Mucosa of stomach (tissue), 1 donor: ENCODE measurements around the gene CPNE4.
"Not testable (repeated sequence)": the region's sequence is repeated elsewhere in the genome, so short reads cannot be mapped to it uniquely, and the experiment has no call there.

Experiments
- H3K27me3 ChIP-seq: one replicate; pipeline ENCODE4 v1.7.0; 2013; ENCODE audit warnings: mild to moderate bottlenecking, low read length; ENCODE audit not compliant: control insufficient read depth, insufficient read depth
- H3K36me3 ChIP-seq: one replicate; pipeline ENCODE4 v1.7.0; 2013; ENCODE audit warnings: low read length; ENCODE audit not compliant: control insufficient read depth, insufficient read depth
- H3K4me1 ChIP-seq: one replicate; pipeline ENCODE4 v1.7.0; 2013; ENCODE audit warnings: mild to moderate bottlenecking, low read length; ENCODE audit not compliant: control insufficient read depth, insufficient read depth
- H3K4me3 ChIP-seq: one replicate; pipeline ENCODE4 v1.7.0; 2013; ENCODE audit warnings: low read length
- H3K9ac ChIP-seq: one replicate; pipeline ENCODE4 v1.7.0; 2013; ENCODE audit warnings: mild to moderate bottlenecking, low read length, moderate library complexity
- H3K9me3 ChIP-seq: one replicate; pipeline ENCODE4 v1.7.0; 2013; ENCODE audit warnings: mild to moderate bottlenecking, low read length, moderate library complexity; ENCODE audit not compliant: control insufficient read depth
- donor health status: Pancreatic carcinoma.

The CPNE4 gene

DNA sequence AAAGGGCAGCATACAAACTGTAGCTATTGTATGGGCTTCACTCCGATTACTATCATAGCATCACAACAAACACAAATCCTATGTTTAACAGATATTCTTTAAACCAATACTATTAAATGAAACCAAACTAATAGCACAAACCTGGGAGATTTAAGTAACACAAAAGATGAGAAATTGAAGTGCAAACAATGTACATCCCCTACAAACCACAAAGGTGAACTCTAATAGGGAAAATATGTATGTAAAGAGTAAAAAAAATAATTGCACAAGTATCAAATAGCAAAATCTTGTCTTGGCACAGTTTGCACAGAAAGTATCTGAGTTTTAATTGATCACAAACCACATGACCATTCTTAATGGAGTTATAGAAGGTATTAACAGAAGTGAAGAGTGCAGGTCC lies 138.5 kb downstream of the CPNE4 start:
- H3K4me1 ChIP-seq = no peaks in the 10 kb centered on the region
- H3K4me3 ChIP-seq = no peak overlapping the region
- no peaks in the 10 kb centered on the region for H3K9me3 ChIP-seq
- no peaks in the 10 kb centered on the region for H3K27me3 ChIP-seq
- H3K9ac ChIP-seq = no peak overlapping the region
- no peaks in the 10 kb centered on the region for H3K36me3 ChIP-seq

DNA sequence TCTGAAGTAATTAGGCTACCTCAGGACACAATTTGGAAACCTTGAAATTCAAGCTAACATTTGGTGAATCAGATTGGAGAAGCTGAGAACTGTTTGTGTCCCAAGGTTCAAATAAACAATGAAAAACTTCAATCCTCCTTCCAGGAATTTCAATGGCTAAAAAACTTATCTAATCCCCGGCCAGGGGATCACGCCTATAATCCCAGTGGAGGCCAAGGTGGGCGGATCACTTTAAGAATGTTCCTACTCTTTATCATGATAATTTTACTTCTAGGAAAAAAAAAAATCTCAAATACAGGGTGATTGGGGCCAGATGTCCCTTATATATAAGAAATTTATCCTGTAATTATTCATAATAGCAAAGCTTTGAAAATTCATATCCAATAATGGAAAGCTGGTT lies 139.0 kb downstream of the CPNE4 start:
- Histone ChIP-seq H3K36me3 (no peaks in the 10 kb centered on the region), H3K4me3 (no peak overlapping the region), H3K9me3 (no peaks in the 10 kb centered on the region), H3K4me1 (no peaks in the 10 kb centered on the region), H3K9ac (no peak overlapping the region), H3K27me3 (no peaks in the 10 kb centered on the region)

DNA sequence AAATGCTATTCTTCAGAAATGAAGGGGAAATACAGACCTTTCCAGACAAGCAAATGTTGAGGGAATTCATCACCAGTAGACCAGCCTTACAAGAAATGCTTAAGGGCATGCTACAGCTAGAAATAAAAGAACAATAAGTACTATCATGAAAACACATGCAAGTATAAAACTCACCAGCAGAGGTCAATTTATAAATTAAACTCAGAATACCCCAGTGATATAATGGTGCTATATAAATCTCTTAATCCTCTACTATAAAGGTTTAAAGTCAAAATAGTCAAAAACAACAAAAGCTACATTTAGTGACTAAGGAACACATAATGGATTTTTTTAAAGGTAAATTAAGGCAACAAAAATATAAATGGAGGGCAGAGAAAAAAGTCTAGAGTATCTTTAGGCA lies 142.5 kb downstream of the CPNE4 start:
- Histone ChIP-seq H3K9me3 (no peaks in the 10 kb centered on the region), H3K4me3 (no peak overlapping the region)

DNA sequence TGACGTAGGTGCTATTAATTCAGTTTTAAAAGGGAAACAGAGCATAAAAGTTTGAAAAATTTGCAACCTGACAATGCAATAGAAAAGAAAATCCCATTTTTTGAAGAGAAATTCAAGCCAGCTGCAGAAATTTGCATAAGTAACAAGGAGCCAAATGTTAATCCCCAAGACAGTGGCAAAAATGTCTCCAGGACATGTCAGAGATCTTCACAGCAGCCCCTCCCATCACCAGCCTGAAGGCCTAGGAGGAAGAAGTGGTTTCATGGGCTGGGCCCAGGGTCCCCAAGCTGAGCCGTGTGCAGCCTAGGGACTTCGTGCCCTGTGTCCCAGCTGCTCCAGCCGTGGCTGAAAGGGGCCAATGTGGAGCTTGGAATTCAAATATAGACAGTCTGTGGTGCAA lies 148.9 kb downstream of the CPNE4 start:
- H3K9me3 ChIP-seq, H3K27me3 ChIP-seq, H3K9ac ChIP-seq, H3K36me3 ChIP-seq, H3K4me3 ChIP-seq, H3K4me1 ChIP-seq: not testable (repeated sequence)

More for the DNA sequence above, 142.5 kb downstream of the CPNE4 start:
- Histone ChIP-seq H3K9ac (no peak overlapping the region), H3K27me3 (no peaks in the 10 kb centered on the region), H3K36me3 (no peaks in the 10 kb centered on the region), H3K4me1 (no peaks in the 10 kb centered on the region)

DNA sequence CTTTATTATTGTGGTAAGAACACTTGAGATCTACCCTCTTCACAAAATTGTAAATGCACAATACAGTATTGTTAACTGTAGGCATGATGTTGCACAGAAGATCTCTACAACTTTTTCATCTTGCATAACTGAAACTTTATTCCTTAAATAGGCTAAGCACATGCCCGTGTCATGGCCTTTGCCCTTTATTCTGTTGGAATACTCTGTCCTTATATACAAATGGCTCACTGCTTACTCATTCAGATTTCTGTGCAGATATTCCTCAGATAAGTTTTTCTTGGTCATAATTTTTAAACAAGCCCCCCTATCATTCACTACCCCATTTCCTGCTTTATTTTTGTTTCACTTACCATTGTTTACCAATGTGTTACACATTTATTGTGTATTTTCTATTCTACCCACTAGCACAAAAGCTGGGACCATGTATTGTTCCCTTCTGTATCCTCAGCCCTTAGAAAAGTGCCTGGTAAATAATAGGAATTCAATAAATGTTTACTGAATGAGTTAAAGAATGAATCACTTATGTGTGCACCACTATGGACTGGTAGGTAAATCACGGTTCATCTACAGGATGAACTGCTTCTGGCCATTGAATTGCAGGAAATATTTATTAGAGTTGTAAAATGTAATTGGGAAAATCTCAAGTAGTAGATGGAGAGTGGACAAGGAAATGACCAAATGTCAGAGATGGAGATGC lies 151.0 kb downstream of the CPNE4 start:
- no peak overlapping the region for H3K9ac ChIP-seq
- no peaks in the 10 kb centered on the region for H3K27me3 ChIP-seq
- H3K4me3 ChIP-seq = no peak overlapping the region
- no peaks in the 10 kb centered on the region for H3K9me3 ChIP-seq
- H3K36me3 ChIP-seq = no peaks in the 10 kb centered on the region
- H3K4me1 ChIP-seq = no peaks in the 10 kb centered on the region

DNA sequence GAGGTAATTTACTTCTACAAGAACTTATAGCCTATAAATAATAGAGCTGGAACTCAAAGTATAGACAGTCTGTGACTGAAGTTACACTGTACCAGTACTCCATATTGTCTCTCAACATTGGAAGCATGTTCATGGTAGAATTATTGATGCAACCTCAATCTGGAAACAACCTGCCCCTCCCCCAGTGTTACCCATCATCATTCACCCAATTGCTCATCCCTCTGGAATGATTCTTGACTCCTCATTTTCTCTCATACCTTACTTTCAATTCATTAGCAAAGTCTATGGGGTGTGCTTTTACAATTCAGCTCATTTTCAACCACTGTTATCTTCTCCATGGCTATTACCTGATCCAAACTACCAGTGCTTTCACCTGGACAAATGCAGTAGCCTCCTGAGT lies 151.7 kb downstream of the CPNE4 start:
- Histone ChIP-seq H3K4me3 (no peak overlapping the region), H3K9me3 (no peaks in the 10 kb centered on the region), H3K9ac (no peak overlapping the region), H3K27me3 (no peaks in the 10 kb centered on the region), H3K36me3 (no peaks in the 10 kb centered on the region), H3K4me1 (no peaks in the 10 kb centered on the region)

DNA sequence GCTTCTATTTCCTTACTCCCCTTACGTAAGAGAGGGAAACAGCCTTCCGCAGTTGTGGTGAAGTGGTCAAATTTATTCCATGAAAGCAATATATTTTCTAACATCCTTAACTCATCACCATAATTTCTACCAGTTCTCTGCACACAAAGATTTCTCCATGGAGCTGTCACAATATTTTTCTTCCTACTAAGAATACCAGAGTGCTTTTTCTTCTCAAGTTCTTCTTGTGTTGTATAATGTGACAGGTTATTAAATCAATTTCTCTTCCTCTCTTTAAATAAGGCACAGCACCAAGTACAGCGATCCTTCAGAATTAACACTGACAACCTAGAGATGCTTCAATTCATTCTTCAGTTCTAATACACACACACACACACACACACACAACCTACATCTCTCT lies 153.0 kb downstream of the CPNE4 start:
- Histone ChIP-seq H3K9ac (no peak overlapping the region), H3K4me3 (no peak overlapping the region), H3K9me3 (no peaks in the 10 kb centered on the region), H3K27me3 (no peaks in the 10 kb centered on the region), H3K4me1 (no peaks in the 10 kb centered on the region), H3K36me3 (no peaks in the 10 kb centered on the region)

DNA sequence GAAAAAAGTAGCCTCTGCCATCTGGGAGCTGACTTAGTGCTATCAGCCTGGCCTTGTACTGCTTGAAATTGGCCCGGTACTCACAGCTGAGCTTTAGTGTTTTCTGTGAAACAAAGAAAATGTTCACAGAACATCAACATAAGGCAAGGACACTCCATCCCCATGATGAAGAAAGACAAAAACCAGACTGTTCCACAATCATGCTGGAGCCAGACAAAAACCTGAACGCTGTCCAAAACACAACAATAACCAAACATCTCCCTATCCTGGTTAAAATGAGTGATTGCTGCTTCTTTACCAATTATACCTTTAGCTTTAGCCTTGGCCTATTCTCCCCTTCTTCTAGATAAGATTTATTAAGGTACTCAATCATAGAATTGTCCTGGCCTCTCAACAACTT lies 153.9 kb downstream of the CPNE4 start:
- Histone ChIP-seq H3K4me3 (no peak overlapping the region), H3K9ac (no peak overlapping the region), H3K4me1 (no peaks in the 10 kb centered on the region), H3K36me3 (no peaks in the 10 kb centered on the region), H3K27me3 (no peaks in the 10 kb centered on the region), H3K9me3 (no peaks in the 10 kb centered on the region)

DNA sequence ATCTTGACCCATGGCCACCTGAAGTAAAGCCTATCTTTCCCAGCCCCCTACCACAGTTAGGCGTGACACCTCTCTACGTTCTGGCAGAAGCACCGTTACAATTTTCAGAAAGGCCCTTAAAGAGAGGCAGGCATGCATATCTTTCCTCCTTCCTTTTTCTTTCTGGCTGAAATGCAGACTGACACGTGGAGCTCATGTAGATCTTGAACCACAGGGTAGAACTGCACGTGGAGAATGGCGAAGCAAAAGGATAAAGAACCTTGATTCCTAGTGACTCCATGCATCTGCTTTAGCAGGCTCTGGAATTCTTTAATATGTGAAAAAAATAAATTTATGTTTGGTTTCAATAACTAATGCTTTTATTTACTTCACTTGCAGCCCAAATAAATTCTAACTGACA lies 166.6 kb downstream of the CPNE4 start:
- H3K9me3 ChIP-seq = no peaks in the 10 kb centered on the region
- H3K4me3 ChIP-seq = no peak overlapping the region
- H3K4me1 ChIP-seq = no peaks in the 10 kb centered on the region
- no peaks in the 10 kb centered on the region for H3K36me3 ChIP-seq
- no peak overlapping the region for H3K9ac ChIP-seq
- no peaks in the 10 kb centered on the region for H3K27me3 ChIP-seq

DNA sequence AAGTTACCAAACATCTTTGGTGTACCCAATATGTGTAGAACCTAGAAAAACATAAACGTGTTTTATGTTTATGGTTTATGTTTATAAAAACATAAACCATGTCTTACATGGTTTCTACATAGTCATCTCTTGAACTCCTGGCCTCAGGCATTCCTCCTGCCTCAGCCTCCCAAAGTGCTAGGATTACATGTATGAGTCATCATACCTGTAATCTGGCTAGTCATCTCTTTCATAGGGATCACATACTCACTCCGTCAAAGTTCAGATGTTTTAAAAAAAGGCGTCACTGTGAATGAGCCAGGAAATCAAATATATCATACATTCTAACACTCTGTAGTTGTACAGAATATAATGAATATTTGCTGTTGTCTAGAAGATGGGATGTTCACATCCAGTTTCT lies 178.6 kb downstream of the CPNE4 start:
- no peak overlapping the region for H3K9ac ChIP-seq
- no peaks in the 10 kb centered on the region for H3K36me3 ChIP-seq
- no peaks in the 10 kb centered on the region for H3K27me3 ChIP-seq
- no peak overlapping the region for H3K4me3 ChIP-seq
- no peaks in the 10 kb centered on the region for H3K9me3 ChIP-seq
- no peaks in the 10 kb centered on the region for H3K4me1 ChIP-seq

DNA sequence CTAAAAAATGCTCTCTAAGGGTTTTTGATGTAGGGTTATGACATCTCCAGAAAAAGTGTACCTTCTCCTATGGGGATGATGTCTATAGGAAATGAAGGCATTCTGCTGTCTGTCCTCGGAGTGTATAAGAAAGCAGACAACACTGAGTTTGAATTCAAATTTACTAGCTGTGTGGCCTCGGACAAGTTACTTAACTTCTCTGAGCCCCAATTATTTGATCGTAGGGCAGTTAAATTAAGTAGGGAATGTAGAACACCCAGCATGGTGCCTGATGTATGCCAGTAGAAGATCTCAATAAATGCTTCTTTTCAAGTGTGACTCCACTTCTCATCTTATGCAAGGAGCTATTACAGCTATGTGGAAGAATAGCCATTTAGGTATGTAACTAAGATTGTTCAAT lies 184.6 kb downstream of the CPNE4 start:
- no peaks in the 10 kb centered on the region for H3K4me1 ChIP-seq
- no peak overlapping the region for H3K9ac ChIP-seq
- no peaks in the 10 kb centered on the region for H3K27me3 ChIP-seq
- no peak overlapping the region for H3K4me3 ChIP-seq
- H3K36me3 ChIP-seq = no peaks in the 10 kb centered on the region
- no peaks in the 10 kb centered on the region for H3K9me3 ChIP-seq

DNA sequence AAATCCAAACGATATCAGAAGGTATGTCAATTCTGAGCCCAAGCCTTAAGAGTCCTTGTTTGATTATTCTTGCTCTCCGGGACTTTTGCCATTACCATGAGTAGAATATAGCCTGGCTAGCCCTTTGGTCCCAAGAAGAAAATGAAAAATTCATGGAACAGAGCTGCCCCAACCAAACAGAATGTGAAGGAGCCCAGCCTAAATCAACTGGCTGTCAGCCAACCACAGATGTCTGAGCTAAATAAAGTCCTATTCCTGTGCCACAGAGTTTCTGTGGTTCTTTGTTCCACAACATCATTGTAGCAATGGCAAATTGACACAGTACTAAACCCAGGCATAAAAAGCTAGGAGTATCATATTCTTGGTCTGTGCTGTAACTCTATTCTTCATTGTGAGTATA lies 185.2 kb downstream of the CPNE4 start:
- Histone ChIP-seq H3K9ac (no peak overlapping the region), H3K36me3 (no peaks in the 10 kb centered on the region), H3K4me1 (no peaks in the 10 kb centered on the region), H3K9me3 (no peaks in the 10 kb centered on the region), H3K4me3 (no peak overlapping the region), H3K27me3 (no peaks in the 10 kb centered on the region)

DNA sequence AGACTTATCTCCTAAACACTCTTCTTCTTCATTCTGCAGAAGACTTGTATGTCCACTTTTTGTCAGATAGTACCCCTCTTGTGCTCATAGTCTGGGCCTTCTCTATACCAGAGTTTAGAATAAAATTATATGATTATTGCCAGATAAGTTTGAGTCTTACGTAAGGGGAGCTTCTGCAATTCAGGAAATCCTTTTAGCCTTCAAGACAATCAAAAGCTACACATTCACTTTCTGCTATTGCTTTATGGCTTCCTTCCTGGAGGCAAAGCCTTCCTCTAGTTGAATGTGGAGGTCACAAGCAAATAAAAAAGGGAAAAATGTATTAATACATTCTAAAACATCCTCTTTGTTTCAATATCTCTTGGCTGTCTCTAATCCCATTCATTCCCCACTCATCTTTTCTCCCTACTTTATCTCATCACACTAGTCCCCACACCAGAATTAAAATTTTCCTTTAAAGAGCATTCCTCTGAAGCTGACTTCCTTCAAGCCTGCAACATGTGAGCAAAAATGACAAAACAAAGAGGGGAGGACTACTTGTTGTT lies 186.8 kb downstream of the CPNE4 start:
- Histone ChIP-seq H3K4me1 (no peaks in the 10 kb centered on the region), H3K4me3 (no peak overlapping the region), H3K27me3 (no peaks in the 10 kb centered on the region), H3K36me3 (no peaks in the 10 kb centered on the region), H3K9ac (no peak overlapping the region), H3K9me3 (no peaks in the 10 kb centered on the region)
